GM18519 (cell line): Measurements from ENCODE around the gene CNOT1.
"Not testable (repeated sequence)": the region's sequence is repeated elsewhere in the genome, so short reads cannot be mapped to it uniquely, and the experiment has no call there.

ENCODE experiments used
- ATAC-seq: cut with Tn5 transposase; IDR thresholded peaks from one replicate; pipeline ENCODE4 v1.9.1; 2021; ENCODE audit warnings: mild to moderate bottlenecking, moderate library complexity; ENCODE audit not compliant: unreplicated experiment, low FRiP score

The CNOT1 gene

DNA sequence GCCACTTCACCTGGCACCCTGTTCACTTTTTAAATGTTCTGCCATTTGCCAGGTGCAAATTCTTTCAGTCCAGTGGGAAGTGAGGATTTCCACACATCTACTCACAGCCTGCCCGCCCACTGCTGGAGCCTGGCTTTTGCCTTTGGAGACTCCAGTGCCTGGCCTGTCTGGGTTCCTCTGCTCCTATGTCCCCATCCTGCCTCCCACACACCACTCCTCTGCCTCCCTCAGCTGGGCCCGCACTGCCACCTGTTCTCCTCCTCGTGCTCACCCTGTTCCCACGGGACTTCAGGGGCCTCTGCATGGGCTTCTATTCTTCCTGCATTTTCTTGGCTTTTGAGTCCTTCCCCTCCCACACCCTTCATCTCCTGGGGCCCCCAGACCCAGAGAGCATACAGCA is 137.6 kb downstream of the CNOT1 start:
- no peak for ATAC-seq

GRCh38 chr16:58490539-58490938 is 139.1 kb downstream of the CNOT1 start:
- ATAC-seq, result not testable (repeated sequence)

DNA sequence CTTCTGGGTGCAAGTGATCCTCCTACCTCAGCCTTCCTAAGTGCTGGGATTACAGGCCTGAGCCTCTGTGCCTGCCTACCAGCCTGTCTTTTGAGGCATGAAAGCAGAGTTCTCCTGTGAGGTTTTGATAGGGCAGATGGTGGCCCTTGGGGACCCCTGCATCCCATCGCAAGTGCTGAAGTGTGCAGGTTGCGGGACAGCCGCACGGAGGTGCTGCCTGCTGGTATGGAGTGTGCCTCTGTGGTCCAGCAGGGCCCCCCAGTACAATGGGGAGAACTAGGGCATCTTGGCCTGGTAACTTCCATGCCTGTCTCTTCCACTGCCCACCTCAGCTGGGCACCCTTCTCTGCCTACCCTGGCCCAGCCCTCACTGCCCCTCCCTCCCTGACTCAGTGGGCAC is 139.6 kb downstream of the CNOT1 start:
- no peak for ATAC-seq

DNA sequence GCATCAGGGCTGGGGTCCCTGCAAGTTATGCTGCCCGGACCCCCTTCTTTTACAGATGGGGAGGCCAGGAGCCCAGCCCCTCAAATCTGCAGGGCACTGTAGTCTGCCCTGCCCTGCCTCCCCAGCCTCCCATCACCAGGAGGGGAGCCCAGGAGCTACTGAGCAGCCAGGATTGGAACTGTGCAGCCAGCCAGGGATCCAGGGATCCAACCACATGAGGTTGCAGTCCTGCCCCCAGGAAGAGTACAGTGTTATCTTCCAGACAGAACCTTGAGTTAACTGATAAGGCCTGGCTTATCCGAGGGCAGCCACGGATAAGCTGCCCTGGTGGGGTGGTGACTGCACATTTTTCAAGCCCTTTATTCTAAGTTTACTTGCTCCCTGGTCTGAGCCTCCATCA is 141.1 kb downstream of the CNOT1 start:
- no peak for ATAC-seq

GRCh38 chr16:58487566-58488351 is 141.9 kb downstream of the CNOT1 start:
- ATAC-seq, result no peak

GRCh38 chr16:58485184-58485887 is 144.3 kb downstream of the CNOT1 start:
- no peak for ATAC-seq

- ATAC-seq, result no peak
Measured at GRCh38 chr16:58481931-58482330, 147.7 kb downstream of the CNOT1 start.

- ATAC-seq, result no peak
Measured at GRCh38 chr16:58481226-58481869, 148.3 kb downstream of the CNOT1 start.

- no peak for ATAC-seq
Measured at GRCh38 chr16:58478427-58478826, 151.2 kb downstream of the CNOT1 start.

- ATAC-seq, result no peak
Measured at GRCh38 chr16:58476791-58477190, 152.8 kb downstream of the CNOT1 start.

DNA sequence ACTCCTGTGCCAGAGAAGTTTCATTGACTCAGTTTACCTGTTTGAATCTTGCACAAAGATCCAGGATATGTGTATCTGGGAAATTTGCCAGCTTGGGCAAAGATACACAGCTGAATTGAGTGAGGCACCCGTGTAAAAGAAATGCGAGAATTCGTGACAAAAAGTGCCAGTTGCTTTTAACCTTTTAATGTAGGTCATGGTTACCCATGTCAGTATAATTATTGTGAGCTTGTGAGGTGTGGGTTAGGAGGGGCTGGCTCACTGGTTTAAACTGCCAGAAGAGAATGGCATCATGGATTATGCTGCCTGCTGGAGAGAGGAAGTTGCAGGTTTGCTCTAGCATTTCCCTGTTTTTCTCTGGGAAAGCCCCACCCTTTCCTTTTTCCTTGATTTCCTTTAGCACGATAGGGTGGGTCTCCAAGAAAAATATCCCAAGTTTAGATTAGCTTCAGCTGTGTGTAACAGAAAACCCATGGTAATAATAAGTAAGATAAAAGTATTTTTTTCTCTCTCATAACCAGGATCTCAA is 154.5 kb downstream of the CNOT1 start:
- no peak for ATAC-seq

GRCh38 chr16:58474296-58474695 is 155.3 kb downstream of the CNOT1 start:
- no peak for ATAC-seq

DNA sequence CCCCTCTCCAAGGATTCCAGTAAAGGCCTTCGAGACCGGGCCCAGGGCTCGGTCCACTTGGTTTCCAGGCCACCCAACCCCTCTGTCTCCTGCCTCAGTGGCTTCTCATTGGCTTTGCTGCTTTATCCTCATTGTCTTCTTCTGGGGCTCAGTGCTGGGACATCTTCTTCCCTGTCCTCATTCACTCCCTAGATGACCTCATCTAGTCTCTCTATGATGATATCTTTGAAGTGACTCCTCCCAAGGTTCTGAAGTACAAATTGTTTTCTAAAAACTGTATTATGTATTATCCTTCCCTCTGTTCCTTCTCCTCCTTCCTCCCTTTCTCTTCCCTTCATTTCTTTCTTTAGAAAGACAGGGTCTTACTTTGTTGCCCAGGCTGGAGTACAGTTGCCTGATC is 156.8 kb downstream of the CNOT1 start:
- ATAC-seq, result no peak

DNA sequence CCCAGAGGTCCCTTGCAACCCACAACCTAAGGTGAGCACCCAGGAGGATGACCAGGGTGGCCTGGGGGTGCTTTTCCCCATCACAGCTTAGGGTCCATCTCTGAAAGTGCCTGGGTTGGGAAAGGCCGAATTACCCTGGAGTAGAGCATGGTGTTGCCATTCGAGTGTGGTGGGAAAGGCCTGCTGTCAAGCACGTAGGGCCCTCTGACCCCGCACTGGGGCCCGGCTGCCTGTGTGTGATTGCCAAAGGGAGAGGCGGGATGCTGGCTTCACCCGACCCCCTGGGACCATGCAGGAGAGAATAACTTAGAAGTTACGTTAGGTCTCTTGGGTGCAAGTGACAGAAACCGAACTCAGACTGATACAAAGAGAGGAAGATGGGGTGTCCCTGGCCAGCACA is 157.4 kb downstream of the CNOT1 start:
- no peak for ATAC-seq

DNA sequence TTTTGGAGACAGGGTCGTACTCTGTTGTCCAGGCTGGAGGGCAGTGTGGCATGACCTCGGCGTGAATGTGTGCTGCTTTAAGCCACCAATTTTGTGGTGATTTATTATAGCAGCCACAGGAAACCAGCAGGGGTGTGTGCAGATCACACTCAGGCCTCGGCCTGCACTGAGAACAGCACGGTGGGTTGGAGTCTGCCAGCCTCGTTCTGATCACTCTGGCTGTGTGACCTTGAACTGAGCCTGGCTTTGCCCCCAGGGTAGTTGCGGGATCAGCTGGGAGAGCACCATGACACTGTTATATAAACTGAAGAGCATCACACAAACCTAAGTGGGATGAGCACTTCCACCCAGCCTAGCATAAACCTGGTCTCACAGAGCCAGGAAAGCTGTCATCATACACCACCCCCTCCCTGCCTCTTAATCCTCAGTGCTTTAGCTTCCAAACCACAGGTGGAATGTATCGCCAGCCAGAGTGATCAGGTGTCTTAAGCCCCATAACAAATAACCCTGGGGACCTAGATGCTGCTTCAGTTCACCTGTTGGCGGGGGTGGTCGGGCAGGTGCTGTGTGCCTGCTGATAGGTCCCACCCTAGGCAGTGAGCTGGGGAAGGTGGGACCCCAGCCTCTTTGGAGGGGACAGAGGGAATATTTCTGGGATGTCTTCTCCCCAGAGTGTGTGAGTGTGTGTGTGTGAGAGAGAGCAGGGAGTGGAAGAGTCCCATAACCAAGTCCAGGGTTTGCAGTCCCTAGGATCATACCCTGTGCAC is 158.2 kb downstream of the CNOT1 start:
- ATAC-seq, result no peak
